Measurements from ENCODE around the gene CREB3. TPM values are rescaled to one million over a fixed set of nuclear protein-coding genes. Genes with fewer than 3 reads are reported as not detected.

Gene CREB3
- polyA plus RNA-seq, 2 of the 4 experiments (the other 2 are of a cell fraction) = 33.3 to 51.3 TPM

DNA sequence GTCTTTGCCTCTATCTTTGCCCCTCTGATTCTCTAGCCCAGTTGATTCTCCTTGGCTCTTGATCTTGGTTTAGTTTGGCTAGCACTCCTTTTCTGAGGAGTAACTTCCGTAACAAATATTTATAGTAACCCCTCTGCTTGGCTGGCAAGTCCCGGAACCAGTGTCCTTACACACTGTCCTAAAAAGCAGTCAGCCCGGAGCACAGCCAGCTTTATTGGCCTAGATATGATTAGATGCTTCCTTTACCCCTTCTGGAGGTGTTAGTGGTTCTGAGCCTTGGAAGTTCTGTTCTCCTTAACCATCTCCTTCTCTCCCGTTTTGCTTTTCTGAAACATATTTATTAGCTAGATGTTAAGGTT lies 38.6 kb downstream of the CREB3 start:
- WGBS (ENCODE audit: missing lambda C conversion rate) = 42% methylated on average over 4 of the region's 4 CpGs
- DNase-seq (ENCODE audit: low read depth in 1 of 2, low spot score in 1 of 2) = no peak
- no peak overlapping the region for H3K27ac ChIP-seq
- H3K4me2 ChIP-seq = peak overlapping the region; percentile 61
- CTCF ChIA-PET = interaction anchor here (0.8 to 13.6 kb wide), 7 partner anchors 15 to 121 kb away, joined by 3 to 122 read pairs (median 6); partner anchors contain the start of gene SPAG8
- TF ChIP-seq, protein P1, sequence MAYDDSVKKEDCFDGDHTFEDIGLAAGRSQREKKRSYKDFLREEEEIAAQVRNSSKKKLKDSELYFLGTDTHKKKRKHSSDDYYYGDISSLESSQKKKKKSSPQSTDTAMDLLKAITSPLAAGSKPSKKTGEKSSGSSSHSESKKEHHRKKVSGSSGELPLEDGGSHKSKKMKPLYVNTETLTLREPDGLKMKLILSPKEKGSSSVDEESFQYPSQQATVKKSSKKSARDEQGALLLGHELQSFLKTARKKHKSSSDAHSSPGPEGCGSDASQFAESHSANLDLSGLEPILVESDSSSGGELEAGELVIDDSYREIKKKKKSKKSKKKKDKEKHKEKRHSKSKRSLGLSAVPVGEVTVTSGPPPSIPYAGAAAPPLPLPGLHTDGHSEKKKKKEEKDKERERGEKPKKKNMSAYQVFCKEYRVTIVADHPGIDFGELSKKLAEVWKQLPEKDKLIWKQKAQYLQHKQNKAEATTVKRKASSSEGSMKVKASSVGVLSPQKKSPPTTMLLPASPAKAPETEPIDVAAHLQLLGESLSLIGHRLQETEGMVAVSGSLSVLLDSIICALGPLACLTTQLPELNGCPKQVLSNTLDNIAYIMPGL (CRISPR knock-in tag; IDR thresholded peaks at IDR 0.05; ENCODE audit: borderline replicate concordance) = no peak
- TF ChIP-seq MAZ (IDR thresholded peaks at IDR 0.05; ENCODE audit: borderline replicate concordance, low read depth, low read length) (no peak), HOXB5 (CRISPR knock-in tag; IDR thresholded peaks at IDR 0.05) (no peak), PHF8 (IDR thresholded peaks at IDR 0.05; ENCODE audit: borderline replicate concordance, low read depth) (no peak), HOXA7 (CRISPR knock-in tag; IDR thresholded peaks at IDR 0.05) (no peak), HOXB13 (CRISPR knock-in tag; IDR thresholded peaks at IDR 0.05; ENCODE audit: low read depth) (no peak), MYC (IDR thresholded peaks at IDR 0.05; ENCODE audit: borderline replicate concordance, low read length) (no peak), FOSL2 (IDR thresholded peaks at IDR 0.05) (no peak), FOSL2 (CRISPR knock-in tag; IDR thresholded peaks at IDR 0.05) (no peak), TP53 (CRISPR knock-in tag; IDR thresholded peaks at IDR 0.05) (no peak), CHD2 (IDR thresholded peaks at IDR 0.05; ENCODE audit: low read length, partially characterized antibody) (no peak), POLR2AphosphoS2 (conservative IDR thresholded peaks at IDR 0.05; ENCODE audit: low read length) (no peak), NPAS2 (CRISPR knock-in tag; IDR thresholded peaks at IDR 0.05; ENCODE audit: borderline replicate concordance) (no peak), RARB (CRISPR knock-in tag; IDR thresholded peaks at IDR 0.05) (no peak), CEBPB (IDR thresholded peaks at IDR 0.05) (no peak), KDM5A (IDR thresholded peaks at IDR 0.05) (no peak)
- TF ChIP-seq, protein P2, sequence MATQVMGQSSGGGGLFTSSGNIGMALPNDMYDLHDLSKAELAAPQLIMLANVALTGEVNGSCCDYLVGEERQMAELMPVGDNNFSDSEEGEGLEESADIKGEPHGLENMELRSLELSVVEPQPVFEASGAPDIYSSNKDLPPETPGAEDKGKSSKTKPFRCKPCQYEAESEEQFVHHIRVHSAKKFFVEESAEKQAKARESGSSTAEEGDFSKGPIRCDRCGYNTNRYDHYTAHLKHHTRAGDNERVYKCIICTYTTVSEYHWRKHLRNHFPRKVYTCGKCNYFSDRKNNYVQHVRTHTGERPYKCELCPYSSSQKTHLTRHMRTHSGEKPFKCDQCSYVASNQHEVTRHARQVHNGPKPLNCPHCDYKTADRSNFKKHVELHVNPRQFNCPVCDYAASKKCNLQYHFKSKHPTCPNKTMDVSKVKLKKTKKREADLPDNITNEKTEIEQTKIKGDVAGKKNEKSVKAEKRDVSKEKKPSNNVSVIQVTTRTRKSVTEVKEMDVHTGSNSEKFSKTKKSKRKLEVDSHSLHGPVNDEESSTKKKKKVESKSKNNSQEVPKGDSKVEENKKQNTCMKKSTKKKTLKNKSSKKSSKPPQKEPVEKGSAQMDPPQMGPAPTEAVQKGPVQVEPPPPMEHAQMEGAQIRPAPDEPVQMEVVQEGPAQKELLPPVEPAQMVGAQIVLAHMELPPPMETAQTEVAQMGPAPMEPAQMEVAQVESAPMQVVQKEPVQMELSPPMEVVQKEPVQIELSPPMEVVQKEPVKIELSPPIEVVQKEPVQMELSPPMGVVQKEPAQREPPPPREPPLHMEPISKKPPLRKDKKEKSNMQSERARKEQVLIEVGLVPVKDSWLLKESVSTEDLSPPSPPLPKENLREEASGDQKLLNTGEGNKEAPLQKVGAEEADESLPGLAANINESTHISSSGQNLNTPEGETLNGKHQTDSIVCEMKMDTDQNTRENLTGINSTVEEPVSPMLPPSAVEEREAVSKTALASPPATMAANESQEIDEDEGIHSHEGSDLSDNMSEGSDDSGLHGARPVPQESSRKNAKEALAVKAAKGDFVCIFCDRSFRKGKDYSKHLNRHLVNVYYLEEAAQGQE (IDR thresholded peaks at IDR 0.05) = no peak
- TF ChIP-seq, protein P3, sequence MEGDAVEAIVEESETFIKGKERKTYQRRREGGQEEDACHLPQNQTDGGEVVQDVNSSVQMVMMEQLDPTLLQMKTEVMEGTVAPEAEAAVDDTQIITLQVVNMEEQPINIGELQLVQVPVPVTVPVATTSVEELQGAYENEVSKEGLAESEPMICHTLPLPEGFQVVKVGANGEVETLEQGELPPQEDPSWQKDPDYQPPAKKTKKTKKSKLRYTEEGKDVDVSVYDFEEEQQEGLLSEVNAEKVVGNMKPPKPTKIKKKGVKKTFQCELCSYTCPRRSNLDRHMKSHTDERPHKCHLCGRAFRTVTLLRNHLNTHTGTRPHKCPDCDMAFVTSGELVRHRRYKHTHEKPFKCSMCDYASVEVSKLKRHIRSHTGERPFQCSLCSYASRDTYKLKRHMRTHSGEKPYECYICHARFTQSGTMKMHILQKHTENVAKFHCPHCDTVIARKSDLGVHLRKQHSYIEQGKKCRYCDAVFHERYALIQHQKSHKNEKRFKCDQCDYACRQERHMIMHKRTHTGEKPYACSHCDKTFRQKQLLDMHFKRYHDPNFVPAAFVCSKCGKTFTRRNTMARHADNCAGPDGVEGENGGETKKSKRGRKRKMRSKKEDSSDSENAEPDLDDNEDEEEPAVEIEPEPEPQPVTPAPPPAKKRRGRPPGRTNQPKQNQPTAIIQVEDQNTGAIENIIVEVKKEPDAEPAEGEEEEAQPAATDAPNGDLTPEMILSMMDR (IDR thresholded peaks at IDR 0.05) = no peak
- TF ChIP-seq, protein P4, sequence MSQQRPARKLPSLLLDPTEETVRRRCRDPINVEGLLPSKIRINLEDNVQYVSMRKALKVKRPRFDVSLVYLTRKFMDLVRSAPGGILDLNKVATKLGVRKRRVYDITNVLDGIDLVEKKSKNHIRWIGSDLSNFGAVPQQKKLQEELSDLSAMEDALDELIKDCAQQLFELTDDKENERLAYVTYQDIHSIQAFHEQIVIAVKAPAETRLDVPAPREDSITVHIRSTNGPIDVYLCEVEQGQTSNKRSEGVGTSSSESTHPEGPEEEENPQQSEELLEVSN (IDR thresholded peaks at IDR 0.05; ENCODE audit: borderline replicate concordance, low read depth) = no peak
- TF ChIP-seq, protein P5, sequence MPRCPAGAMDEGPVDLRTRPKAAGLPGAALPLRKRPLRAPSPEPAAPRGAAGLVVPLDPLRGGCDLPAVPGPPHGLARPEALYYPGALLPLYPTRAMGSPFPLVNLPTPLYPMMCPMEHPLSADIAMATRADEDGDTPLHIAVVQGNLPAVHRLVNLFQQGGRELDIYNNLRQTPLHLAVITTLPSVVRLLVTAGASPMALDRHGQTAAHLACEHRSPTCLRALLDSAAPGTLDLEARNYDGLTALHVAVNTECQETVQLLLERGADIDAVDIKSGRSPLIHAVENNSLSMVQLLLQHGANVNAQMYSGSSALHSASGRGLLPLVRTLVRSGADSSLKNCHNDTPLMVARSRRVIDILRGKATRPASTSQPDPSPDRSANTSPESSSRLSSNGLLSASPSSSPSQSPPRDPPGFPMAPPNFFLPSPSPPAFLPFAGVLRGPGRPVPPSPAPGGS (IDR thresholded peaks at IDR 0.05) = no peak
- peaks cover 23% of the 10 kb centered on the region for H3K4me1 ChIP-seq
- peak in 1 of 2 experiments; percentile 55; a peak in 3 of 6 replicates for ATAC-seq
- FAIRE-seq = peak; percentile 36
- POLR2A ChIA-PET = interaction anchor here (0.9 kb wide), 1 partner anchor 14 kb away, joined by 4 read pairs; no protein-coding TSS in a partner anchor
- no peak overlapping the region for H3K4me3 ChIP-seq
- H3K9me3 ChIP-seq = no peaks in the 10 kb centered on the region

All from A549 (cell line).